PFSK-1 (cell line): Measurements from ENCODE around the gene MPP3.

Experiments
- POLR2AphosphoS5 ChIP-seq: IDR thresholded peaks from 2 replicates; pipeline ENCODE4 v1.6.1; 2012; ENCODE audit warnings: low read depth, mild to moderate bottlenecking, control low read depth, low read length, moderate library complexity
- TAF1 ChIP-seq: IDR thresholded peaks from 2 replicates; pipeline ENCODE4 v1.6.1; 2012; ENCODE audit warnings: low read length, control low read depth, borderline replicate concordance; ENCODE audit not compliant: insufficient read depth

GRCh38 chr17:43855061-43855460 is 22.1 kb upstream of the MPP3 start:
- no peak for TF ChIP-seq POLR2AphosphoS5
- no peak for TF ChIP-seq TAF1
